OCI-M2 (cell line): ENCODE results near the gene ULK3.
"Not testable (repeated sequence)": the region's sequence is repeated elsewhere in the genome, so short reads cannot be mapped to it uniquely, and the experiment has no call there.

Experiments
- DNase-seq: peaks from one replicate; lab custom pipeline; 2025; ENCODE audit not compliant: unreplicated experiment; lab: John Stamatoyannopoulos, UW

ULK3 gene, protein sequence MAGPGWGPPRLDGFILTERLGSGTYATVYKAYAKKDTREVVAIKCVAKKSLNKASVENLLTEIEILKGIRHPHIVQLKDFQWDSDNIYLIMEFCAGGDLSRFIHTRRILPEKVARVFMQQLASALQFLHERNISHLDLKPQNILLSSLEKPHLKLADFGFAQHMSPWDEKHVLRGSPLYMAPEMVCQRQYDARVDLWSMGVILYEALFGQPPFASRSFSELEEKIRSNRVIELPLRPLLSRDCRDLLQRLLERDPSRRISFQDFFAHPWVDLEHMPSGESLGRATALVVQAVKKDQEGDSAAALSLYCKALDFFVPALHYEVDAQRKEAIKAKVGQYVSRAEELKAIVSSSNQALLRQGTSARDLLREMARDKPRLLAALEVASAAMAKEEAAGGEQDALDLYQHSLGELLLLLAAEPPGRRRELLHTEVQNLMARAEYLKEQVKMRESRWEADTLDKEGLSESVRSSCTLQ

DNA sequence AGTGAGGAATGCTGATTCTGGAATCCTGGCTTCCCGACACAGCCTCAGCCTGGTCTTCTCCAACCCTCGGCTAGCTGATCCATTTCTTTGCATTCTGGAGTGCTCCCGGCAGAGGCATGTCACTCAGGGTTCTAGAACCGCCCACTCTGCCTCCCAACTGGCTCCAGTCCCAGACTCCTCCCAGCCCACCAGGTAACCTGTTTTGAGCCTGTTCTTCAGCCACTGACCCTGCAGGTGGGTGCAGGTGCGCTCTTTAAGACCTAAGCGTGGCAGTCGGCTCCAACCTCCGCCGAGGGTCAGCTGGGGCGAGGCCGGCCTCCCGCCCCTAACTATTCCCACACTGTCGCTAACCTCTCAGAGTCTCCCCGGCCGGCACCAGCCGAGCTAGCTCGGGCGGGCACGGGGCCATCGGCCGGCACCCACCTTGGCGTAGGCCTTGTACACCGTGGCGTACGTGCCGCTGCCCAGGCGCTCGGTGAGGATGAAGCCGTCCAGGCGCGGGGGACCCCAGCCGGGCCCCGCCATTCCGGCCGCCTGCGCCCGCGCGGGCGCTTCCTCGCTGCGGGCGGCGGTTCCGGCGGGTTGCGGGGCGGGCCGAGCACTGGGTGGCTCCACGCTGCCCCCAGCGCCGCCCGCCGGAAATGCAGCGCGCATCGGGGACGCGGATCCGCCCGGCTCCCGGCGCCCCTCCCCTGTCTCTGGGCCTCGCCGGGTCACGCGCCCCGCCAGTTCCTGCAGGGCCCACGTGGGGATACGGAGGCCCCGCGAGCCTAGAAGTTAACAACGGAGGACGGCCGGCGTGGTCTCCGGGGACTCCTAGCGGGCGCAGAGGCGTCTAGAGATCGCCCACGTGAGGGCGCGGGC, at the start of gene ULK3:
ULK3 (minus strand) TSS at position 576 of the 864 bp plus-strand sequence; CDS start at position 525, 51 bp downstream.
- DNase-seq, result no peak

DNA sequence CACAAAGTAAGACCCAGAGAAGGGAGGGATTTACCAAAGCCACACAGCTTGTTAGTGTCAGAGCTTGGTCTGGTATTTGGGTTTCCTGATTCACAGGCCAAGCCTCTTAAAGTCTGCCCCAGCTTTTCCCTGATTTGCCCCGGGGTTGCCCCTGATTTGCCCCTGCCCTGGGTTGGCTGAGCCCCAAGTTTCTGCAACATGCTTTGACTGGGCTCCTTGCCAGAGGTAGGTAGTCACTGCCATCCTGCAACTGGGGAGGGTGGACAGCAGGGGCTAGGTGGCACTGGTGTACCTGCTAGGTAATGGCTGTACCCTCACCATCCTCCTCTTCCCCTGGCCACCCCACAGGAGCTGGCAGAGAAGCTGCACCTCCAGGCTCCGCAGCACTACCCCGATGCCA, 49.4 kb upstream of the ULK3 start:
- DNase-seq, result no peak

DNA sequence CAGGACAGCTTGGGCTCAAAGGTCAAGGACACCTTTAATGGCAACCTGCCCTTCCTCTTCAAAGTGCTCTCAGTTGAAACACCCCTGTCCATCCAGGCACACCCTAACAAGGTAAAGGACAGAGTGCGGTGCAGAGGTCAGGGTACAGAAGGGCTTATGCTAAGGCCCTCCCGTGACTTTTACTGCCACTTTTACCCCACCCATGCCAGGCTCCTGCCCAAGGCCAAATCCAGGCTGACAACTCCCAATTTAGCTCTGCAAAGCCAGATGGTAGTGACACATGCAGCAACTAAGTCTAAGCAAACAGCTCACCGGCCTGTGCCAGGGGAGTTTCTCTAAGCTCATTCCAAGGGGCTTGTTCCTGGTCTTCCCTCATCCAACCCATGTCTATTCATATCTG, 48.5 kb upstream of the ULK3 start:
- no peak for DNase-seq

DNA sequence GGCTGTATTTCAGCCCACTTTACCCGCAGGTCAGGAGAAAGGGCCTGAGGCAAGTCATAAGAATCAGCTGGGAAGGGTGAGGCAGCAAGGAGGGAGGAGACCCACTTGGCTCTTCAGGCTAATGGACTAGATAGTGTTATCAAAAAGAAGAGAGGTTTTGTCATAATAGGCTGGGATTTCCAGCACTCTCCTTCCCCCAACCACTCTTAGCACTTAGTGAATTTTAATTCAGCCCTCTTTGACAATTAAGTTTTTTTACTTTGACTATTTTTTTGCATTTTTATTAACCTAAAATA, 47.7 kb upstream of the ULK3 start:
- DNase-seq, result no peak

DNA sequence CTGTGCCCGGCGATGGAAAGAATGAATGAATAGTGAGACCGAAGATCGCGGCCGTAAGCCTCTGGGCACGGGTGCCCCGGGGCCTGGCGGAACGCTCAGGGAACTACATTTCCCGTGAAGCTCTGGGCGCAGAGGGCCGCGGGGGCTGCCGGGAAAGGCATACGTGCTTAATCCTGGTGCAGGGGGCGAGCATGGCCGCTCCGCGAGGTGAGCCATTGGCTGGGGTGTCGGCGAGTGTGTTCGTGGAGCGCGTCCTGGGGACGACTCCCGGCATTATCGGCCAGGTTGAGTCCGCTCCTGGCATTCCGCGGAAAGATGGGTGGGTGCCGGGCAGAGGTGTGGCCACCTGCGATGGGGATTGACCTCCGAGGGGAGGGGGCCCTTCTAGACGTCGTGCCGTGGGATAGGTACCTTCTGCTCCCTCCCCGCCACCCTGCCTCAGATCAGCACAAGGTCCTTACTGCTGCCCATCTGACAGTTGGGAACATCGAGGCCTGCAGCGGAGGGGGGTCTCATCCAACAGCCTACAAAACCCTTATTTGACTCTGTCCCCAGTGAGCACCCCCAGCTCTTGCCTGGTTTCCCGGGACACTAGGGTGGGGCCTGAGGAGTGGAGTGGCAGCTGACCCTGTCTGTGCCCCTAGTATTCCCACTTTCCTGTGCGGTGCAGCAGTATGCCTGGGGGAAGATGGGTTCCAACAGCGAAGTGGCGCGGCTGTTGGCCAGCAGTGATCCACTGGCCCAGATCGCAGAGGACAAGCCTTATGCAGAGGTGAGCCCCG, 47.1 kb upstream of the ULK3 start, which contains the start of gene MPI:
MPI (plus strand) TSS at position 160 of the 782 bp plus-strand sequence; CDS start at position 192, 32 bp downstream.
- DNase-seq, result no peak

DNA sequence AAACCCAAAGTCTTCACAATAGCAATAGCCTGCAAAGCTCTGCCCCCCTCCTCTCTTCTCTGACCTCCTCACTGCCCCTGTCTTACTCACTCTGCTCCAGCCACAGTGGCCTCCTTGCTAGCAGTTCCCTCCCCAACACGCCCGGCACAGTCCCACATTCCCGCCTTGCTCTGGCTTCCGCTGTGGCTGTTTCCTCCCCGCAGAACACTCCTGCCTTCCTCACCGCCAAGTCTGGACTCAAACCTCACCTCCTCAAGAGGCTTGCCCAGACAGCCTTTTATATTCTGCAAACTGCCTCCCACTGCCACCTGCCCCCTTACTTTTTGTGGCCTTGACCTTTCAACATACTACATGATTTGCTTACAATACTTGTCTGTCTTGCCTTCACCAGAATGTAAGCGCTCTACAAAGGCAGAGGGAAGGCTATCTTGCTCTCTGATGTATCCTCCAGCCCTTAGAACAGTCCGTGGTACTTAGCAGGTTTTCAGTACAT, 46.5 kb upstream of the ULK3 start:
- DNase-seq, result no peak

DNA sequence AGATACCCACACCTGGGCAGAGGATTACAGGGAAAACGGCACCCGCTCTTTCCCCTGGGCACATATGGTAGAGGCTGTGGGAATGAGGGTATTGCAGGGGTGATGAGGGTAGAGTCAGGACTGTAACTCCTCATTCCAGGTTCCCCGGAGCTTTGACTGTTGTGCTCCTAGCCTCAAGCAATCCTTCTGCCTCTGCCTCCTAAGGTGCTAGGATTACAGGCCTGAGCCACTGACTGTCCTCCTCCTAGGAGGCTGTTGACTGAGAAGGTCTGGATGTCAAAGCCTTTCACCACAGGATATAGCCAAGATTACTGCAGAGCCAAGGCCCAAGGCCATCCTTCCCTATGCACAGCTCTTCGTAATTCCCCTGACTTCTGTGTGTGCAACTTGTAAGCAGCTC, 45.8 kb upstream of the ULK3 start:
- DNase-seq, result no peak

DNA sequence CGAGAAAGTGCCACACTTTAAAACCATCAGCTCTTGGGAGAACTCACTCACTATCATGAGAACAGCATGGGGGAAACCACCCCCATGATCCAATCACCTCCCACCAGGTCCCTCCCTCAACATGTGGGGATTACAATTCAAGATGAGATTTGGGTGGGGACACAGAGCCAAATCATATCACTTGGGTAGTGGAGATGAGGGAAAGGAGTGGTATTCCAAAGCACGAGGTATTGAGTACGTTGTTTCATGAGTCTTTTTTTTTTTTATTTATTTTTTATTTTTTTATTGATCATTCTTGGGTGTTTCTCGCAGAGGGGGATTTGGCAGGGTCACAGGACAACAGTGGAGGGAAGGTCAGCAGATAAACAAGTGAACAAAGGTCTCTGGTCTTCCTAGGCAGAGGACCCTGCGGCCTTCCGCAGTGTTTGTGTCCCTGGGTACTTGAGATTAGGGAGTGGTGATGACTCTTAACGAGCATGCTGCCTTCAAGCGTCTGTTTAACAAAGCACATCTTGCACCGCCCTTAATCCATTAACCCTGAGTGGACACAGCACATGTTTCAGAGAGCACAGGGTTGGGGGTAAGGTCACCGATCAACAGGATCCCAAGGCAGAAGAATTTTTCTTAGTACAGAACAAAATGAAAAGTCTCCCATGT, 44.7 kb upstream of the ULK3 start:
- DNase-seq, result not testable (repeated sequence)

DNA sequence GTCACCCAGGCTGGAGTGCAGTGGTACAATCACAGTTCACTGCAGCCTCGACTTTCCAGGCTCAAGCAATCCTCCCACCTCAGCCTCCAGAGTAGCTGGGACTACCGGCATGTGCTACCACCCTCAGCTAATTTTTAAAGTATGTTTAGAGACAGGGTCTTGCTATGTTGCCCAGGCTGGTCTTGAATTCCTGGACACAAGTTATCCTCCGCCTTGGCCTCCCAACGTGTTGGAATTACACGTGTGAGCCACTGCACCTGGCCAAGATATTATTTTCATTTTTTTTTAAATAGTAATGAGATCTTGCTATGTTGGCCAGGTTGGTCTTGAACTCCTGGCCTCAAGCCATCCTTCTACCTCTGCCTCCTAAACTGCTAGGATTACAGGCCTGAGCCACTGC, 42.5 kb upstream of the ULK3 start:
- no peak for DNase-seq

DNA sequence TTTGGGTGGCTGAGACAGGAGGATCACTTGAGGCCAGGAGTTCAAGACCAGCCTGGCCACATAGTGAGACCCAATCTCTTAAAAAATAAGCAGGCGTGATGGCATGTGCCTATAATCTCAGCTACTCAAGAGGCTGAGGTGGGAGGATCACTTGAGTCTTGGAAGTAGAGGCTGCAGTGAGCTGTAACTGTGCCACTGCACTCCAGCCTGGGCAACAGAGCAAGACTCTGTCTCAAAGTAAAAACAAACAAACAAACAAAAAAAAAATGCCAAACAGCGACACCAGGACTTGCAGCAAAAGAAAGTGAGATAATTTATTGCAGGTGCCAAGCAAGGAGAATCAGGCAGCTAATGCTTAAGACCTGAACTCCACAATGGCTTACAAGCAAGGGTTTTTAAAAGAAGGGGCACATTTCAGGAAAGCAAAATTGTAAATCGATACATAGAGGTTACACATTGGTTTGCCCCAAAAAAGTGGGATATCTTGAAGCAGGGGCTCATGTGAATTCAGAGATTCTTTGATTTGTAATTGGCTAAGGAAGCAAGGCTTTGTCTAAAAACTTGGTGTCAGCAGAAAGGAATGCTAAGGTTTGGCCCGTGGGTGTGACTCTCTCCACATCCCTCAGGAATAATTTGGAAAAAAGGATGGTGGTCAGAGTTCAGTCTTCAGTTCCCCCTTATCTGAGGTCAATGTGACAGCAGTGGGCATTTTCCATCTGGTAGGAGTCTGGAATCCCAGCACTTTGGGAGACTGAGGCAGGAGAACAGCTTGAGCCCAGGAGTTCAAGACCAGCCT, 41.7 kb upstream of the ULK3 start:
- no peak for DNase-seq

DNA sequence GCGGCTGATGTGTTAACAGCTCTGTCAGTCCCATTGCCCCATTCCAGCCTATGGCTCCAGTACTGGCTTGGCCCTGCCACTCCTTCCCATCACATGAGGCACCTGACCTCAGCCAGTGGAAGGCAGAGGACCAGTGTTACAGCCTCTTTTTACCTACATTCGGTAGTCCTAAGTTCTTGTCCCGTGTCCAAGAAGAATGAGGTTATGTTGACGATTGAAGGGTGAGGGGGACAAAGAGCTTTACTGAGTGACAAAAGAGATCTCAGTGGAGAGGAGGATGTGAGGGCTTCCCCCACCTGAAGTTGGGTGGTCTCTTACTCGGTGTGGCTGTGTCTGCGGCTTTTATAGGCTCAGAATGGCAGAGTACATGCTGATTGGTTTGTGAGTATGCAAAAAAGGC, 39.6 kb upstream of the ULK3 start:
- no peak for DNase-seq

DNA sequence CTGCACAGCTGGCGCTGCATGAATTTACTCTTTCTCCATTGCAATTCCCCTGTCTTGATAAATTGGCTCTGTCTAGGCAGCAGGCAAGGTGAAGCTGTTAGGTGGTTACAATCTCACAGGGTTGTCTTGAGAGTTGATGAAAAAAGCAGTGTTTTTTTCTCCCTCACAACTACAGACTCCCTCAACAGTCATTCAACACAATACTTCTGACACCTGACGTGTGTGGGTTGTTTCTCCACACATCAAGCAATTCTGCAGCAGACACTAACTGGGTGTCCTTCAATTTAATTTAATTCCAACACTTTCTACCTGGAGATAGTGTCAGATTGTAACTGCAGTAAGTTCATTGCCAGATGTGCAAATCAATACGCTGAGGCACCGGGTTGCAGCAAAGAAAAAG, 35.3 kb upstream of the ULK3 start:
- DNase-seq, result no peak

DNA sequence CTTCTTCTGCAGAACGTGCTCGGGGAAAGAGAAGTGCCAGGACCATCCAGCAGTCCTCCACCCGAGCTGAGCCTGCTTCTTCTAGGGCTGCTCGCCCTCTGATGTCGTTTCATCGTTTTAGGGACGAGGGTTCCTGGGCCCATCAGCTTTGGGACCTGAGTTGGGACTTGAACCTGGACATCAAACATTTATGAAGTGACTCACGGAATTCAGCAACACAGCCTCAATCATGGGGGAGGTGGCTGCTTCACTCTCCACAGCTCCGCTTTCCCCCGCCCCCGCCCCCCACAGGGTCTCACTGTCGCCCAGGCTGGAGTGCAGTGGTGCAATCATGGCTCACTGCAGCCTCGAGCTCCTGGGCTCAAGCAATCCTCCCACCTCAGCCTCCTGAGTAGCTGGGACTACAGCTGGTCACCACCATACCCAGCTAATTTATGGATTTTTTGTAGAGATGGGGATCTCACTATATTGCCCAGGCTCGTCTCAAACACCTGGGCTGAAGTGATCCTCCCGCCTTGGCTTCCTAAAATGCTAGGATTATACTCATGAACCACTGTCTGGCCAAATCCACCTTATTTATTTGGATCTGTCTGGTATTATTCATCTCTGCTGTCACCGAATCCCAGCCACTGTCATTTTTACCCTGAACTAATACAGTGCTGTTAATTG, 30.9 kb upstream of the ULK3 start:
- DNase-seq, result no peak

DNA sequence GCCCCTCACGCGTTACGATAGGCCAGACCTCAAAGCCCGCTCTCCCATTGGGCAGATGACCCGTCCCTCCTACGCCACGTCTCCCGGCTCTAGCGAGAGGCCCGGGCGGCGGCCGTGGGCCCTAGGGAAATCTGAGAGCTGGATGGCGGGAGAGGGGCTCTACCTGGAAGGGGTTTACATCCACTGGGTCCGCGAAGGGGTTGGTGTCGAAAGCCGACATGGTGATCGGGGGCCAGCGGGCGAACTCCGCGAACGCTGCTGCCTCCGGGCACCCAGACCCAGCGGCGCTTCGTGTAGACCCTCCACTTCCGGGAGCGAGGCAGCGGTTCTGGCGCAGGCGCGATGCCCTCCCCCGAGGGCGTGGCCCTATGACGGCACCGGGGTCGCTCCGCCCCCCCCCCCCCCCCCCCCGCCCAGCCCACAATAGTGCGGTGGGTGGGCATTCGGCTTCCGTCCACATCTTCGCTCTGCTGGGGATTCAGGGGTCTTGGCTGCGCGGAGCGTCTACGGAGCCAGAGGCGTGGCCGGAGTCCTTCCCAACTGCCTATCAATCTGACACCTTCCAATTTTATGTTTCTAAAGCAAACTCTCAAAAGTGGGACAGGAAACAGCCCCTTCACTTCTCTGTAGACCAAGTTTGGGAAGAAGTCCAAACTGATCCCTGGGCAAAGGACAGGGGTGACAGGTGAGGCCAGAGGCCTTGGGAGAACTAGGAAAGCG, 30.2 kb upstream of the ULK3 start, which contains the start of gene SCAMP2:
SCAMP2 (minus strand) TSS at position 330 of the 720 bp plus-strand sequence; CDS start at position 220, 110 bp downstream.
- DNase-seq, result peak; percentile 58

DNA sequence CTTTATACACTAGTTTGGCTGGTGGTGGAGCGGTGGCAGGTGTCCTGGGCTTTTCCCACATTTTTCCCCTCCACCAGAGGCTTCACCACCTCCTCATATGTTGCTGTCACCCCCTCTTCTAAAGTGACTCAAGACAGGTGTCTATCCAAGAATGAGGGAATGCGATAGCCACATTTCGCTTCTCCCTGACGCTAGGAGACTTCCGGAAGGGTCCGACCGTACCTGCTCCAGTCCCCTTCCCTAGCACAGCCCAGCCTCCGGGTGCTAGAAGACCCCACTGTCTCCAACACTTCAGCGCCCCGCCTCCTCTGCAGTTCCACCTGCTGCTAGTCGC, 29.7 kb upstream of the ULK3 start:
- no peak for DNase-seq

DNA sequence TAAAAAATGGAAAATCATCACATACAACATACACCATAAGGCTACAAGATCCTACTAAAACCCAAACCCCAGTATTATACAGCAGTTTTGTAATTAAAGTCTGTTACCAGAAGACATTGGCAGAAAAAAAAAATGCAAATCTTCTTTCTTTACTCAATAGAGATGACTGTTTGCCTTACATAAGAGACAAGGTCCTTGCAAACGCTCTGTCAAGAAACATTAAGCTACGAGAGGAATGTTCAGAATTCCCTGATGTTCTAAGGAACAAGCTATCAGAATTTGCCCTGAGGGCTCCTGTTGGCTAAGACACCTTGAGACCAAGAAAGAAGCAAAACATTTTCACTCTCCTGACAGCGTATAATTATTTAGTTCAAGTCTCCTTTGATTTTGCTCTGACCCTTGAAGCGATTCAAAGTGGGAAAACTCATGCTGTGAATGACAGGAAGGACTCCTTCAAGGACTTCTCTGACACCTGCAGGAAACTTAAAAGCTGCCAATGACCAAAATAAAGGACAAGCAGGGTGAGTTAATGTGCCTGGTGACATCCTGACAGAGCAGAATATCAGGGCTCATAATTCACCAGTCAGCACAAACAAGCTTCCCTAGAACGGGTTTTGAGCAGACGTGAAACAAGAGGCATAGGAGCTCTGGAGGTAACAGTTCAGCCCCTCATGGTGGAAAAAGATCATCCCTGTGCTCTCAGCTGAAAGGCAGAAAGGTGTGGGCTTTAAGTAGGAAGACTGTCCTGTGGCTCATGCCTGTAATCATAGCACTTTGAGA, 27.7 kb upstream of the ULK3 start:
- no peak for DNase-seq

DNA sequence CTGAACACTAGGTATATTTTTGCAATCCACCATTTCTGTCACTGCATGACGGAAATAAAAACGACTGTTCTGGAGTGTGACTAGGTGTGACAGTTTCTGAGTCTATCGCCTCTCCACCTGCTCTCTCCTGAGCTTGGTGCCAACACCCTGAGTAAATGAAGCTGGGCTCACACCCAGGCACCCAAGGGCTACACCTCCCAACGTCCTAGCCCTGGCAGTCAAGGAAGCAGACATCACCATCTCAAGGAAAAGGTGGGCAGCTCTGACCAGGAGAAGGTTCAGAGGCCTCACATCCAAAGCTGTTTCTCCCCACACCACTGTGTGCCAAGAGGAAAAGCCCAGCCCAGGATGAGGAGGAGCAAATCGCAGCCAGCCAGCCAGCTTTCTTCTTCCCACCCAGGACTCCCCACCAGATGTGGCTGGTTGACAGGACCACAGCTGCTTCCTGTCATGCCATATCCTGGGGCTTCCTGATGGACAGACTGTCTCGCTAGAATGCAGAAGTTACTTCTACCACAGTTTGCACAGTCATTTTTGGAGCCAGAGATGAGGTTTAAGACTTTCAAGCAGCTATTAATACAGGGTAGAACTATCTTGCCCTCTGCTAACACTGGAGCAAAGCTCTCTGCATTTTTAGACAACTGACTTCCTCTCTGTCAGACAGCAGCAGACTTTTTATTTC, 26.9 kb upstream of the ULK3 start:
- DNase-seq, result peak; percentile 45
